A549 (cell line): Measurements from ENCODE around the gene HYAL3. TPM values are rescaled to one million over a fixed set of nuclear protein-coding genes. Genes with fewer than 3 reads are reported as not detected.

Experiments used
- ATAC-seq, 2 experiments: fragments of 200-7000 bp in 1 of 2; fragments of >200 bp in 1 of 2; cut with Nextera tagmentation in 1 of 2; cut with Tn5 transposase in 1 of 2; 3 replicates each; pipeline versions ENCODE4 v1.8.0 to v1.9.1; 2018 to 2020; ENCODE audit warnings: mild to moderate bottlenecking in 1 of 2, moderate library complexity in 1 of 2
- CTCF ChIA-PET: fragments of 300-600 bp; sonication (Branson Sonifier 250); formaldehyde crosslinking; extraction: SDS; loops from one replicate; lab custom pipeline; 2021; ENCODE audit warnings: antibody characterized with exemption, inconsistent platforms; lab: Yijun Ruan, JAX
- POLR2A ChIA-PET: fragments of 350-600 bp; formaldehyde crosslinking; extraction: SDS; loops from one replicate; lab custom pipeline; 2021; ENCODE audit warnings: antibody characterized with exemption, inconsistent platforms; lab: Yijun Ruan, JAX
- DNase-seq, 2 experiments: peaks; one replicate each; pipeline versions ENCODE4 v3.0.0 to v3.0.0-alpha.2; 2011 to 2016; ENCODE audit warnings: low read depth in 1 of 2, low spot score in 1 of 2
- FAIRE-seq: peaks from 2 replicates; lab custom pipeline; 2011; peaks lifted over from hg19 to GRCh38; lab: Jason Lieb, UNC
- H3K27ac ChIP-seq, 2 experiments: fragments of >200 bp; sonication (Bioruptor Twin); formaldehyde crosslinking; 3 replicates each; pipeline ENCODE4 v1.5.1; 2016 to 2017
- H3K4me1 ChIP-seq: fragments of >200 bp; sonication (Bioruptor Twin); formaldehyde crosslinking; 3 replicates; pipeline ENCODE4 v1.6.1; 2016
- H3K4me2 ChIP-seq: fragments of >200 bp; sonication (Bioruptor Twin); formaldehyde crosslinking; 3 replicates; pipeline ENCODE4 v1.6.1; 2016
- H3K4me3 ChIP-seq: fragments of >200 bp; sonication (Bioruptor Twin); formaldehyde crosslinking; 3 replicates; pipeline ENCODE4 v1.5.1; 2016
- H3K9me3 ChIP-seq: fragments of >200 bp; sonication (Bioruptor Twin); formaldehyde crosslinking; 3 replicates; pipeline ENCODE4 v1.6.1; 2016
- ATOH8 ChIP-seq: fragments of 250-450 bp; sonication (Bioruptor Pico); IDR thresholded peaks from 2 replicates; pipeline ENCODE4 v1.5.0; 2020; ENCODE audit warnings: low read depth, mild to moderate bottlenecking, moderate library complexity
- BCL3 ChIP-seq: fragments of >200 bp; sonication (Bioruptor Twin); formaldehyde crosslinking; IDR thresholded peaks from 3 replicates; pipeline ENCODE4 v1.6.1; 2016
- CEBPB ChIP-seq, 2 experiments: fragments of >200 bp in 1 of 2; sonication (Bioruptor Twin) in 1 of 2; formaldehyde crosslinking in 1 of 2; IDR thresholded peaks; 2 replicates each; pipeline ENCODE4 v1.6.1; 2012 to 2016
- CHD2 ChIP-seq: fragments of 150-350 bp; IDR thresholded peaks from 2 replicates; pipeline ENCODE4 v1.6.1; 2014; ENCODE audit warnings: low read length; ENCODE audit not compliant: partially characterized antibody
- CHD4 ChIP-seq: fragments of 200-600 bp; sonication (generic); IDR thresholded peaks from 2 replicates; pipeline ENCODE4 v1.6.1; 2016; ENCODE audit warnings: antibody characterized with exemption, mild to moderate bottlenecking, borderline replicate concordance
- GATA3 ChIP-seq: IDR thresholded peaks from 2 replicates; pipeline ENCODE4 v1.6.1; 2012; ENCODE audit warnings: borderline replicate concordance
- HEYL ChIP-seq: fragments of 250-450 bp; sonication (Bioruptor Pico); IDR thresholded peaks from 2 replicates; pipeline ENCODE4 v1.8.0; 2021; ENCODE audit warnings: mild to moderate bottlenecking, moderate library complexity
- HMGXB4 ChIP-seq: fragments of 250-450 bp; sonication (Bioruptor Pico); IDR thresholded peaks from 2 replicates; pipeline ENCODE4 v1.5.0; 2021; ENCODE audit warnings: mild to moderate bottlenecking, moderate library complexity, borderline replicate concordance
- HOXB13 ChIP-seq: fragments of 250-450 bp; sonication (Bioruptor Pico); IDR thresholded peaks from 2 replicates; pipeline ENCODE4 v1.5.0; 2020; ENCODE audit warnings: low read depth, mild to moderate bottlenecking, moderate library complexity
- HOXB5 ChIP-seq: fragments of 250-450 bp; sonication (Bioruptor Pico); IDR thresholded peaks from 2 replicates; pipeline ENCODE4 v1.5.0; 2020; ENCODE audit warnings: mild to moderate bottlenecking, moderate library complexity
- KDM1A ChIP-seq: fragments of 200-600 bp; sonication (generic); IDR thresholded peaks from 2 replicates; pipeline ENCODE4 v1.6.1; 2016; ENCODE audit warnings: low read depth, mild to moderate bottlenecking
- MAFK ChIP-seq: fragments of 450-650 bp; IDR thresholded peaks from 2 replicates; pipeline ENCODE4 v1.6.1; 2014; ENCODE audit not compliant: partially characterized antibody
- MAZ ChIP-seq: fragments of 150-350 bp; IDR thresholded peaks from 2 replicates; pipeline ENCODE4 v1.6.1; 2014; ENCODE audit warnings: antibody characterized with exemption, low read depth, low read length, borderline replicate concordance
- POLR2A ChIP-seq: IDR thresholded peaks from 2 replicates; pipeline ENCODE4 v1.6.1; 2012; ENCODE audit warnings: mild to moderate bottlenecking, low read length
- RCOR1 ChIP-seq: fragments of 150-350 bp; IDR thresholded peaks from 2 replicates; pipeline ENCODE4 v1.6.1; 2014; ENCODE audit warnings: antibody characterized with exemption, low read length, low read depth
- REST ChIP-seq: fragments of 200-600 bp; sonication (generic); IDR thresholded peaks from 2 replicates; pipeline ENCODE4 v1.6.1; 2016; ENCODE audit warnings: antibody characterized with exemption, mild to moderate bottlenecking, moderate library complexity
- RNF2 ChIP-seq: fragments of 200-600 bp; sonication (generic); IDR thresholded peaks from 2 replicates; pipeline ENCODE4 v1.6.1; 2016; ENCODE audit warnings: low read depth, mild to moderate bottlenecking, antibody characterized with exemption, moderate library complexity, borderline replicate concordance
- TP53 ChIP-seq: fragments of 250-450 bp; sonication (Bioruptor Pico); IDR thresholded peaks from 2 replicates; pipeline ENCODE4 v1.5.0; 2021; ENCODE audit warnings: mild to moderate bottlenecking, moderate library complexity
- ZC3H11A ChIP-seq: fragments of 450-650 bp; IDR thresholded peaks from 2 replicates; pipeline ENCODE4 v1.6.1; 2014; ENCODE audit warnings: antibody characterized with exemption, mild to moderate bottlenecking
- WGBS: methylation state at CpG from one replicate; pipeline ENCODE4 v1.1.6; 2017; ENCODE audit errors: missing lambda C conversion rate; 5-methylcytosine and 5-hydroxymethylcytosine counted together
- polyA plus RNA-seq, 4 experiments: library from polyadenylated mRNA; depleted of rRNA in 3 of 4; stranded (reverse); fragments of >200 nt; fragmentation: RNase III in 1 of 4; extraction: RNeasy Plus Mini Kit Qiagen cat#74134 plus additional on column Dnase treatment in 1 of 4; gene quantifications; 2 replicates in 3 of 4; 3 replicates in 1 of 4; pipeline ENCODE4 v1.2.3, GENCODE V29; 2011 to 2017
- TF ChIP-seq, protein P1 (sequence below): IDR thresholded peaks from 2 replicates; pipeline ENCODE4 v1.6.1; 2012; ENCODE audit warnings: low read depth, borderline replicate concordance
- TF ChIP-seq, protein P2 (sequence below): fragments of >200 bp; sonication (Bioruptor Twin); formaldehyde crosslinking; IDR thresholded peaks from 2 replicates; pipeline ENCODE4 v1.6.1; 2016

The HYAL3 gene
- polyA plus RNA-seq, 2 of the 4 experiments (the other 2 are of a cell fraction) = 3.0 to 5.0 TPM

DNA sequence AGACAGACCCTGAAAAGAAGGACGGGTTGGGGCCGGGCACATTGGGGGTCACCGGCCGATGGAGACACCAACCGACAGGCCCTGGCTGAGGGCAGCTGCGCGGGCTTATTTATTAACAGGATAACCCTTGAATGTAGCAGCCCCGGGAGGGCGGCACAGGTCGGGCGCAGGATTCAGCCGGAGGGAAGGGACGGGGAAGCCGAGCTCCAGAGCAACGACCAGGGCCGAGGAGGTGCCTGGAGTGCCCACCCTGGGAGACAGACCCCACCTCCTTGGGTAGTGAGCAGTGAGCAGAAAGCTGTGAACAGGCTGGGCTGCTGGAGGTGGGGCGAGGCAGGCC lies 22.5 kb downstream of the HYAL3 start:
- DNase-seq (no peak), FAIRE-seq (no peak), ATAC-seq (no peak)
- 95% methylated on average over 17 of the region's 17 CpGs for WGBS
- Histone ChIP-seq H3K4me3 (no peak overlapping the region), H3K4me1 (peaks cover 7% of the 10 kb centered on the region; the same call in 1 of the 3 replicates), H3K9me3 (no peaks in the 10 kb centered on the region), H3K4me2 (no peak overlapping the region), H3K27ac (no peak overlapping the region)
- TF ChIP-seq KDM1A (no peak), BCL3 (no peak), MAZ (no peak), HEYL (no peak)
- POLR2A ChIA-PET = no interaction called here
- CTCF ChIA-PET = interaction anchor here (0.7 to 8.0 kb wide), 7 partner anchors 12 to 82 kb away, joined by 3 to 67 read pairs (median 4); no protein-coding TSS in a partner anchor

GRCh38 chr3:50275996-50276761 lies 23.0 kb downstream of the HYAL3 start:
- ATAC-seq = no peak
- ChIA-PET POLR2A (no interaction called here), CTCF (interaction anchor here (0.8 to 8.0 kb wide), 6 partner anchors 14 to 81 kb away, joined by 3 to 67 read pairs (median 4); no protein-coding TSS in a partner anchor)
- TF ChIP-seq MAFK = no peak
- TF ChIP-seq, protein P1, sequence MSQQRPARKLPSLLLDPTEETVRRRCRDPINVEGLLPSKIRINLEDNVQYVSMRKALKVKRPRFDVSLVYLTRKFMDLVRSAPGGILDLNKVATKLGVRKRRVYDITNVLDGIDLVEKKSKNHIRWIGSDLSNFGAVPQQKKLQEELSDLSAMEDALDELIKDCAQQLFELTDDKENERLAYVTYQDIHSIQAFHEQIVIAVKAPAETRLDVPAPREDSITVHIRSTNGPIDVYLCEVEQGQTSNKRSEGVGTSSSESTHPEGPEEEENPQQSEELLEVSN = no peak
- TF ChIP-seq CHD4 = no peak
- no peak for TF ChIP-seq POLR2A
- TF ChIP-seq RCOR1 = no peak
- no peak for TF ChIP-seq CHD2
- TF ChIP-seq, all 56 proteins: peak for 0
- no peak overlapping the region for H3K4me2 ChIP-seq
- FAIRE-seq (no peak), DNase-seq (no peak)
- H3K9me3 ChIP-seq = no peaks in the 10 kb centered on the region
- 95% methylated on average over 42 of the region's 79 CpGs for WGBS
- peaks cover 11% of the 10 kb centered on the region; the same call in 1 of the 3 replicates for H3K4me1 ChIP-seq
- no peak overlapping the region for H3K27ac ChIP-seq
- H3K4me3 ChIP-seq = no peak overlapping the region

DNA sequence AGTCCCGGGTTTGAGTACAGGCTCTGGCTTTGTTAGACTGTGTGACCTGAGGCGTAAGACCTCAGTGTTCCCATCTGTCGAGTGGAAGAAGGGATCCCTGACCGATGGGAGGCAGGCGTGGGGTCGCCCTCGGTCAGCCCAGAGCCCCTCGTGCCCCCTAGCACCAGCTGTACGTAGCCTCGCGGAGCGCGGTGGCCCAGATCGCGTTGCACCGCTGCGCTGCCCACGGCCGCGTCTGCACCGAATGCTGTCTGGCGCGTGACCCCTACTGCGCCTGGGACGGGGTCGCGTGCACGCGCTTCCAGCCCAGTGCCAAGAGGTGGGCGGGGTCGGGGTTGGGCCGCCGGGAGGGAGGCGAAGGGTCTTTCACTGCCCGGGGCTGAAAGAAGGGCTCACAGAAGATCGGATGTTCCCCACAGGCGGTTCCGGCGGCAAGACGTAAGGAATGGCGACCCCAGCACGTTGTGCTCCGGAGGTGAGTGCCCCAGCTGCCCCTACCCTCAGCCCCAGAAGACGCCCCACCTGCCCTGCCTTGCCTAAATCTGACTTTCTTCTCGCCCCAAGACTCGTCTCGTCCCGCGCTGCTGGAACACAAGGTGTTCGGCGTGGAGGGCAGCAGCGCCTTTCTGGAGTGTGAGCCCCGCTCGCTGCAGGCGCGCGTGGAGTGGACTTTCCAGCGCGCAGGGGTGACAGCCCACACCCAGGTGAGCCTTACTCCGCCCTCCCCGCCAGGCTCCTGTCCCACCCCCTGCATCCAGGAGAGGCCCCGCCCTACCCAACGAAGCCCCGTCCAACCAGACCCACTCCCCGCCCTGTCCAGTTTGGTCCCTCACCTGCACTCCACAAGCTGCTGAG lies 23.8 kb downstream of the HYAL3 start:
- ChIA-PET CTCF (interaction anchor here (0.7 to 8.0 kb wide), 20 partner anchors 9 to 93 kb away, joined by 3 to 67 read pairs (median 4); partner anchors contain the start of gene GNAI2), POLR2A (no interaction called here)
- WGBS = 95% methylated on average over 36 of the region's 65 CpGs
- H3K4me3 ChIP-seq = no peak overlapping the region
- peaks cover 19% of the 10 kb centered on the region for H3K4me1 ChIP-seq
- FAIRE-seq = no peak
- no peaks in the 10 kb centered on the region for H3K9me3 ChIP-seq
- no peak for ATAC-seq
- H3K27ac ChIP-seq = no peak overlapping the region
- no peak overlapping the region for H3K4me2 ChIP-seq
- DNase-seq = no peak
- TF ChIP-seq HMGXB4 (CRISPR knock-in tag) = no peak
- no peak for TF ChIP-seq CEBPB (IDR thresholded peaks at IDR 0.05)
- no peak for TF ChIP-seq TP53
- no peak for TF ChIP-seq KDM1A
- no peak for TF ChIP-seq ZC3H11A
- no peak for TF ChIP-seq HOXB5 (CRISPR knock-in tag)
- TF ChIP-seq, protein P2, sequence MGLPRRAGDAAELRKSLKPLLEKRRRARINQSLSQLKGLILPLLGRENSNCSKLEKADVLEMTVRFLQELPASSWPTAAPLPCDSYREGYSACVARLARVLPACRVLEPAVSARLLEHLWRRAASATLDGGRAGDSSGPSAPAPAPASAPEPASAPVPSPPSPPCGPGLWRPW = no peak
- TF ChIP-seq RNF2 = no peak
- TF ChIP-seq, protein P1 = no peak
- TF ChIP-seq HOXB13 (CRISPR knock-in tag) = no peak
- TF ChIP-seq GATA3 = no peak
- TF ChIP-seq ATOH8 (CRISPR knock-in tag) = no peak
- no peak for TF ChIP-seq REST
